Smooth muscle cell (in vitro differentiated cells): ENCODE data around the gene HEXIM2. TPM values are rescaled to one million over a fixed set of nuclear protein-coding genes. Genes with fewer than 3 reads are reported as not detected.
A peak's percentile ranks its signal among the peaks of the same experiment; 100 is the strongest.

Experiments
- DNase-seq: peaks from one replicate; lab custom pipeline; 2025; ENCODE audit not compliant: unreplicated experiment; lab: John Stamatoyannopoulos, UW
- H2AFZ ChIP-seq: fragments of 200-600 bp; sonication (generic); 2 replicates; pipeline ENCODE4 v1.6.0; 2016; ENCODE audit warnings: antibody characterized with exemption, low read depth, mild to moderate bottlenecking
- H3F3A ChIP-seq: fragments of 200-600 bp; sonication (generic); 2 replicates; pipeline ENCODE4 v1.6.0; 2017; ENCODE audit warnings: antibody characterized with exemption, low read depth
- H3K27ac ChIP-seq: fragments of 200-600 bp; sonication (generic); 2 replicates; pipeline ENCODE4 v1.5.1; 2016; ENCODE audit warnings: low read depth, mild to moderate bottlenecking
- H3K27me3 ChIP-seq: fragments of 200-600 bp; sonication (generic); 2 replicates; pipeline ENCODE4 v1.6.1; 2016; ENCODE audit warnings: low read depth, mild to moderate bottlenecking
- H3K36me3 ChIP-seq: fragments of 200-600 bp; sonication (generic); 2 replicates; pipeline ENCODE4 v1.5.1; 2016; ENCODE audit warnings: low read depth
- H3K4me1 ChIP-seq: fragments of 200-600 bp; sonication (generic); 2 replicates; pipeline ENCODE4 v1.5.1; 2016; ENCODE audit warnings: low read depth
- H3K4me2 ChIP-seq: fragments of 200-600 bp; sonication (generic); 2 replicates; pipeline ENCODE4 v1.6.0; 2016; ENCODE audit warnings: mild to moderate bottlenecking
- H3K4me3 ChIP-seq: fragments of 200-600 bp; sonication (generic); 2 replicates; pipeline ENCODE4 v1.5.1; 2016; ENCODE audit warnings: mild to moderate bottlenecking
- H3K79me2 ChIP-seq: fragments of 200-600 bp; sonication (generic); 2 replicates; pipeline ENCODE4 v1.6.0; 2016; ENCODE audit warnings: low read depth, mild to moderate bottlenecking
- H3K9ac ChIP-seq: fragments of 200-600 bp; sonication (generic); 2 replicates; pipeline ENCODE4 v1.6.0; 2016; ENCODE audit warnings: low read depth
- H3K9me3 ChIP-seq: fragments of 200-600 bp; sonication (generic); replicated peaks from 2 replicates; pipeline ENCODE4 v1.5.1; 2016; ENCODE audit warnings: low read depth
- H4K20me1 ChIP-seq: fragments of 200-600 bp; sonication (generic); 2 replicates; pipeline ENCODE4 v1.6.0; 2016; ENCODE audit warnings: low read depth
- WGBS: methylation state at CpG from one replicate; pipeline ENCODE4 v1.1.7; 2016; ENCODE audit warnings: low lambda C conversion rate; 5-methylcytosine and 5-hydroxymethylcytosine counted together
- polyA plus RNA-seq: library from polyadenylated mRNA; unstranded; fragments of >200 nt; fragmentation: Nextera tagmentation; extraction: Ambion mirVana; gene quantifications from 2 replicates; pipeline ENCODE4 v1.2.1, GENCODE V29; 2016
- total RNA-seq: library from RNA; depleted of rRNA; stranded (reverse); fragments of >200 nt; gene quantifications from 2 replicates; pipeline ENCODE4 v1.2.3, GENCODE V29; 2014
- TF ChIP-seq, protein P1 (sequence below): fragments of 200-600 bp; sonication (generic); IDR thresholded peaks from 2 replicates; pipeline ENCODE4 v1.5.1; 2017; ENCODE audit warnings: borderline replicate concordance, mild to moderate bottlenecking, antibody characterized with exemption; ENCODE audit not compliant: insufficient read depth, poor library complexity, severe bottlenecking

Gene HEXIM2
- total and polyA plus RNA-seq, 2 experiments from 2014 or later, result 3.4 to 6.8 TPM

DNA sequence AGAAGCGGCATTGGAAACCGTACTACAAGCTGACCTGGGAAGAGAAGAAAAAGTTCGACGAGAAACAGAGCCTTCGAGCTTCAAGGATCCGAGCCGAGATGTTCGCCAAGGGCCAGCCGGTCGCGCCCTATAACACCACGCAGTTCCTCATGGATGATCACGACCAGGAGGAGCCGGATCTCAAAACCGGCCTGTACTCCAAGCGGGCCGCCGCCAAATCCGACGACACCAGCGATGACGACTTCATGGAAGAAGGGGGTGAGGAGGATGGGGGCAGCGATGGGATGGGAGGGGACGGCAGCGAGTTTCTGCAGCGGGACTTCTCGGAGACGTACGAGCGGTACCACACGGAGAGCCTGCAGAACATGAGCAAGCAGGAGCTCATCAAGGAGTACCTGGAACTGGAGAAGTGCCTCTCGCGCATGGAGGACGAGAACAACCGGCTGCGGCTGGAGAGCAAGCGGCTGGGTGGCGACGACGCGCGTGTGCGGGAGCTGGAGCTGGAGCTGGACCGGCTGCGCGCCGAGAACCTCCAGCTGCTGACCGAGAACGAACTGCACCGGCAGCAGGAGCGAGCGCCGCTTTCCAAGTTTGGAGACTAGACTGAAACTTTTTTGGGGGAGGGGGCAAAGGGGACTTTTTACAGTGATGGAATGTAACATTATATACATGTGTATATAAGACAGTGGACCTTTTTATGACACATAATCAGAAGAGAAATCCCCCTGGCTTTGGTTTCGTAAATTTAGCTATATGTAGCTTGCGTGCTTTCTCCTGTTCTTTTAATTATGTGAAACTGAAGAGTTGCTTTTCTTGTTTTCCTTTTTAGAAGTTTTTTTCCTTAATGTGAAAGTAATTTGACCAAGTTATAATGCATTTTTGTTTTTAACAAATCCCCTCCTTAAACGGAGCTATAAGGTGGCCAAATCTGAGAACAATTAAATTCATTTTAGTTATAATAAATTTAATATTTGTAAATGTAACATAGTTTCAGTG, 11.7 kb upstream of the HEXIM2 start:
- Histone ChIP-seq H3F3A (peaks cover 23% of the 10 kb centered on the region), H3K4me1 (peaks cover 12% of the 10 kb centered on the region), H3K9ac (peak overlapping the region; percentile 77), H3K9me3 (no peaks in the 10 kb centered on the region), H2AFZ (no peak overlapping the region), H3K27ac (peak overlapping the region; percentile 57), H3K27me3 (no peaks in the 10 kb centered on the region), H3K4me2 (peak overlapping the region; percentile 95), H3K36me3 (no peaks in the 10 kb centered on the region), H4K20me1 (peaks cover 46% of the 10 kb centered on the region), H3K4me3 (peak overlapping the region; percentile 74), H3K79me2 (peaks cover 32% of the 10 kb centered on the region)
- no peak for DNase-seq
- WGBS, result 1% methylated on average over 56 of the region's 56 CpGs
- TF ChIP-seq, protein P1, sequence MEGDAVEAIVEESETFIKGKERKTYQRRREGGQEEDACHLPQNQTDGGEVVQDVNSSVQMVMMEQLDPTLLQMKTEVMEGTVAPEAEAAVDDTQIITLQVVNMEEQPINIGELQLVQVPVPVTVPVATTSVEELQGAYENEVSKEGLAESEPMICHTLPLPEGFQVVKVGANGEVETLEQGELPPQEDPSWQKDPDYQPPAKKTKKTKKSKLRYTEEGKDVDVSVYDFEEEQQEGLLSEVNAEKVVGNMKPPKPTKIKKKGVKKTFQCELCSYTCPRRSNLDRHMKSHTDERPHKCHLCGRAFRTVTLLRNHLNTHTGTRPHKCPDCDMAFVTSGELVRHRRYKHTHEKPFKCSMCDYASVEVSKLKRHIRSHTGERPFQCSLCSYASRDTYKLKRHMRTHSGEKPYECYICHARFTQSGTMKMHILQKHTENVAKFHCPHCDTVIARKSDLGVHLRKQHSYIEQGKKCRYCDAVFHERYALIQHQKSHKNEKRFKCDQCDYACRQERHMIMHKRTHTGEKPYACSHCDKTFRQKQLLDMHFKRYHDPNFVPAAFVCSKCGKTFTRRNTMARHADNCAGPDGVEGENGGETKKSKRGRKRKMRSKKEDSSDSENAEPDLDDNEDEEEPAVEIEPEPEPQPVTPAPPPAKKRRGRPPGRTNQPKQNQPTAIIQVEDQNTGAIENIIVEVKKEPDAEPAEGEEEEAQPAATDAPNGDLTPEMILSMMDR, result no peak

DNA sequence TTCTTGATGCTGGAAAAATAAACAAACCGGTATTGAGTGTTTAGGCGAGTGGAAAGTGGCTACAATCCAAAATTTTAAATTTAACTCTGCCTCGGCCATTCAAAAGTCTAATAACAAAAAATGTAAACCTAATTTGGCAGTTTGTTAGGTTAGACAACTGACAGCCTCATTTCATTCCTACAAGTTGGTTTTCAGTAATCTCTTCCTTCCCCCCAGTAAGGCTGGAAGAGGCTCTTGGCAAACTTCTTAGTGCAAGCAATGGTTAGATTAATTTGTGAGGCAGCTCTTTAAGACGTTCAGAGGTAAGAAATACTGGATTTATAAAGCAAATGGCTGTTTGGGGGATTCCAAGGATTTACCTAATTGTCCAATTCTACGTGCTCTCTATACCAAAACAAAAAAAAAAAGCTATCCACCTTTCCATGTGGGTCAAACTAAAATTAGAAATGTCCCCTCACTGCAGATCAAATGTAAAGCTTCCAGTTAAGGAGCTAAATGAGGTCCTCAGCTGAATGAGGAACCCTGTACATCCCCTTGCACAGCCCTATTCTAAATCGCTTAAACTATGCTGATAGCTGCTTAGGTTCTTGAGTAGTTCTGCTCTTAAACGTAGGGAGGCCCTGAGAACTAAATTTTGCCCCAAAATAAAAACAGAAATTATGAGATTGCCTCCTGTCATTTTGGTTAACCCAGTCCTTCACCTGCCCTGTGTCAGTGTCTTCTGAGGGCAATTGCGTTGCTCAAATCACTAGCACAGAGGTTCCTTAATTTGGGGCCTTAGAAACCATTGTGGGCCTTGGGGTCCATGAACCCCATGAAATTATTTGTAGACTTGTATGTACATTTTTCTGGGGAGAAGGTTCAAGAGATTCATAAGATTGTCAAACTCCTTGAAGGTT, 10.5 kb upstream of the HEXIM2 start:
- Histone ChIP-seq H3F3A (peaks cover 22% of the 10 kb centered on the region), H2AFZ (no peak overlapping the region), H3K36me3 (no peaks in the 10 kb centered on the region), H3K27ac (peak overlapping the region; percentile 57), H3K79me2 (peaks cover 39% of the 10 kb centered on the region), H3K9me3 (no peaks in the 10 kb centered on the region), H3K4me1 (peaks cover 12% of the 10 kb centered on the region), H3K4me2 (peak overlapping the region; percentile 95), H4K20me1 (peaks cover 58% of the 10 kb centered on the region), H3K4me3 (peak overlapping the region; percentile 74), H3K9ac (peak overlapping the region; percentile 77), H3K27me3 (no peaks in the 10 kb centered on the region)
- DNase-seq, result no peak
- 28% methylated on average over 8 of the region's 8 CpGs for WGBS
- TF ChIP-seq, protein P1, result no peak

DNA sequence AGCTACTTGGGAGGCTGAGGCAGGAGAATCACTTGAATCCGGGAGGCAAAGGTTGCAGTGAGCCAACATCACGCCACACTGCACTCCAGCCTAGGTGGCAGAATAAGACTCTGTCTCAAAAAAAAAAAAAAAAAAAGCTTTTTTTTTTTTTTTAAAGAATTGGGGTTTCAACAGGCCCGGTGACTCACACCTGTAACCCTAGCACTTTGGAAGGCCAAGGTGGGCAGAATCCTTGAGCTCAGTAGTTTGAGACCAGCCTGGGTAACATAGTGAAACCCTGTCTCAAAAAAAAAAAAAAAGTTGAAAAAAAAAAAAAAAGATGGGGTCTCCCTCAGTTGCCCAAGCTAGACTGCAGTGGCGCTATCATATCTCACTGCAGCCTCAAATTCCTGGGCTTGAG, 6.6 kb upstream of the HEXIM2 start:
- no peak for DNase-seq
- Histone ChIP-seq H2AFZ (no peak overlapping the region), H3F3A (peaks cover 35% of the 10 kb centered on the region), H3K79me2 (peaks cover 58% of the 10 kb centered on the region), H4K20me1 (peaks cover 71% of the 10 kb centered on the region), H3K36me3 (no peaks in the 10 kb centered on the region), H3K4me3 (no peak overlapping the region), H3K9me3 (no peaks in the 10 kb centered on the region), H3K4me2 (no peak overlapping the region), H3K27me3 (no peaks in the 10 kb centered on the region), H3K4me1 (peaks cover 26% of the 10 kb centered on the region), H3K9ac (no peak overlapping the region), H3K27ac (peak overlapping the region; percentile 55)
- TF ChIP-seq, protein P1, result no peak
- WGBS, result 93% methylated on average over 4 of the region's 4 CpGs
